HAP-1 (cell line): ENCODE results near the gene CALY.

Experiments used
- DNase-seq, 2 experiments: peaks; one replicate each; pipeline ENCODE4 v3.0.0-alpha.2; 2016 to 2020; ENCODE audit warnings: low spot score in 2 of 2
- H3K27me3 ChIP-seq: fragments of 250-450 bp; sonication (Bioruptor Pico); 2 replicates; pipeline ENCODE4 v1.5.1; 2020; ENCODE audit warnings: low read depth, mild to moderate bottlenecking, moderate library complexity
- H3K36me3 ChIP-seq: fragments of 250-450 bp; sonication (Bioruptor Pico); replicated peaks from 2 replicates; pipeline ENCODE4 v1.5.1; 2020; ENCODE audit warnings: mild to moderate bottlenecking
- H3K4me1 ChIP-seq: fragments of 250-450 bp; sonication (Bioruptor Pico); 2 replicates; pipeline ENCODE4 v1.5.1; 2020; ENCODE audit warnings: mild to moderate bottlenecking
- H3K4me3 ChIP-seq: fragments of 250-450 bp; sonication (Bioruptor Pico); 2 replicates; pipeline ENCODE4 v1.5.1; 2020; ENCODE audit warnings: mild to moderate bottlenecking, moderate library complexity
- H3K9me3 ChIP-seq: fragments of 250-450 bp; sonication (Bioruptor Pico); 2 replicates; pipeline ENCODE4 v1.5.1; 2020; ENCODE audit warnings: mild to moderate bottlenecking, moderate library complexity
- in situ Hi-C: fragments of 300-500 bp; cut with MboI; formaldehyde crosslinking; loops from 3 replicates; pipeline ENCODE4 v1.14.3; 2020; ENCODE audit warnings: low sequenced_read_pairs, inconsistent platforms, mixed read lengths

The CALY gene

DNA sequence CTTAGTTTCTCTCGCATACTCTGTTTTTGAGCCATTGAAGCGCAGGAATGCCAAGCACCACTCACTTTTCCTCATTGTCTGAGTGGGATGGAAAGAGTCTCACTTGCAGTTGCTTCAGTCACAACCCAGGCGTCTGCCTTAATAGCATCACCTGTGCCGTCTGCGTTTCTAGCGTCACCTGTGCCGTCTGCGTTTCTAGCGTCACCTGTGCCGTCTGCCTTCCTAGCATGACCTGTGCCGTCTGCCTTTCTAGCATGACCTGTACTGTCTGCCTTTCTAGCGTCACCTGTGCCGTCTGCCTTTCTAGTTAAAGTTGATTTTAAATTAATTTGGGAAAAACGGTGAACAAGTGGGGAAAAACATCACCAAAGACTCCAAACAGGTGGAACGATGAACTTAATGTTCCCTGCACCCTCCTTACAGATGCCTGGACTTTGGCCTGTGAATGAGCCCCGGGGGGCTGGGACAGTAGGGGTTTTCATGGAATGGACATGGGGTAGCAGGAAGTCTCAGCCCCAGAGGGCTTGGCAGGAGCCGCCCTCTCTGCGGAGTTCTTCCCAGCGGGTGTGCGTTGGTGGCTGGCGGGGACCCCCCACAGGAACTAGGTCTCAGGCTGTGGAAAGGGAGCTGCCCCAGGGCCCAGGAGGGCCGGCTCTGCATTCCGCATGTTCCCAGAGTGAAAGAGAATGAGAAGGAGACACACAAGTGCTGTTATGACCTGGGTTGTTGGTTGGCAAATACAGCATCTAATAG is 24.5 kb downstream of the CALY start:
- H3K36me3 ChIP-seq: no peaks in the 10 kb centered on the region; the same call in 1 of the 2 replicates
- in situ Hi-C loops: no loop called here
- DNase-seq: no peak
- no peaks in the 10 kb centered on the region for H3K9me3 ChIP-seq
- no peaks in the 10 kb centered on the region for H3K4me1 ChIP-seq
- H3K4me3 ChIP-seq: no peak overlapping the region
- no peaks in the 10 kb centered on the region for H3K27me3 ChIP-seq

DNA sequence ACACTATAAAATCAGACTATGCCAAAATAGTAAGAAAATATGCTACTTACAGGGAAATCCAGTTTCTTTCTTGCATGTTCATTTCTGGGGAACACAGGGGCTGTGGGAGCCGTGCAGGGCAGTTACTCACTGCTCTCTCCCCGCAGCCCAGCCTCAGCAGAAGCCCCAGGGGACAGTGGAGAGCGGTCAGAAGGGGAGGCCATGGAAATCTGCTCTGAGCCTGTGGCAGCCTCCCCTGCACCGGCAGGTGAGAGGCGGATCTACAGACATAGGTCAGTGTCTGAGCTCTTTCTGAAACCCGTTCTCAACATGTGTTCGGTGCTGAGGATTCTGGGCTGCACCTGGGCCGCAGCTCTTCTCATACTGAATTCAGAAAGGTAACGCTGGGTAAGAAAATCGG is 25.1 kb downstream of the CALY start:
- H3K27me3 ChIP-seq: no peaks in the 10 kb centered on the region
- no peaks in the 10 kb centered on the region; the same call in 1 of the 2 replicates for H3K36me3 ChIP-seq
- no peaks in the 10 kb centered on the region for H3K4me1 ChIP-seq
- no peak overlapping the region for H3K4me3 ChIP-seq
- no peaks in the 10 kb centered on the region for H3K9me3 ChIP-seq
- DNase-seq: no peak
- in situ Hi-C loops: no loop called here

DNA sequence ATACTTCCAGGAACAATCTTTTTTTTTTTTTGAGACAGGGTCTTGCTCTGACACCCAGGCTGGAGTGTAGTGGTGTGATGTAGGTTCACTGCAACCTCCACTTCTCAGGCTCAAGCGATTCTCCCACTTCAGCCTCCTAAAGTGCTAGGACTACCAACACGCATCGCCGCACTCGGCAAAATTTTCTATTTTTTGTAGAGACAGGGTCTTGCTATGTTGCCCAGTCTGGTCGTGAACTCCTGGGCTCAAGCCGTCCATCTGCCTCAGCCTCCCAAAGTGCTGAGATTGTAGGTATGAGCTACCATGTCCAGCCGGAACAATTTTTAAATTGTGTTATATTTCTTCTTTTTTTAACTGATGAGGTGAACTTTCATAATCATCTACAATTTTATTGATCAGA is 25.9 kb downstream of the CALY start:
- no peaks in the 10 kb centered on the region for H3K9me3 ChIP-seq
- H3K27me3 ChIP-seq: no peaks in the 10 kb centered on the region
- H3K4me3 ChIP-seq: no peak overlapping the region
- no peaks in the 10 kb centered on the region; the same call in 1 of the 2 replicates for H3K36me3 ChIP-seq
- in situ Hi-C loops: no loop called here
- DNase-seq: no peak
- no peaks in the 10 kb centered on the region for H3K4me1 ChIP-seq

- Histone ChIP-seq H3K4me3 (no peak overlapping the region), H3K27me3 (no peaks in the 10 kb centered on the region), H3K9me3 (no peaks in the 10 kb centered on the region), H3K36me3 (no peaks in the 10 kb centered on the region; the same call in 1 of the 2 replicates), H3K4me1 (no peaks in the 10 kb centered on the region)
- no peak for DNase-seq
- in situ Hi-C loops: no loop called here
Observed at GRCh38 chr10:133310399-133310755, 26.3 kb downstream of the CALY start.

DNA sequence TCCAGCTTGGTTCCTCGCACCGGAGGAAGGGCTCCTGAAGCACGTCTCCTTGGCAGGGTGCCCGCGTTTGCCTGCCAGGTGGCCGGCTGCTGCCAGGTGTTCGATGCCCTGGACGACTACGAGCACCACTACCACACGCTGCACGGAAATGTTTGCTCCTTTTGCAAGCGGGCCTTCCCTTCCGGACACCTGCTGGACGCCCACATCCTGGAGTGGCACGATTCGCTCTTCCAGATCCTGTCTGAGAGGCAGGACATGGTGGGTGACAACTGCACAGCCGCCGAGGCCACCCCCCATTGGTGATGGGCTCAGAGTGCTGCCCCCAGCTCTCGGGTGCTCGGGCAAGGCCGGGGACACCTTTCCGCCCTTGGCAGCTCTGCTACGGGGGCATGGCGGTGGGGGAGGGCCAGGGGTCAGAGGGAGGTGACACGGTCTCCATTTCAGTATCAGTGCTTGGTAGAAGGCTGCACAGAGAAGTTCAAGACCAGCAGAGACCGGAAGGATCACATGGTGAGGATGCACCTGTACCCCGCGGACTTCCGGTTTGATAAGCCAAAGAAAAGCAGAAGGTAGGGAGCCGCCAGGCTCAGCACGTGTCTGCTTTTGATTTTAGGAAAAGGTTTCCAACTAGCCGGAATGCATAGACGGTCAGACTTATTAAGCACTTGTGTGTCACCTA is 26.8 kb downstream of the CALY start:
- H3K9me3 ChIP-seq: no peaks in the 10 kb centered on the region
- H3K4me1 ChIP-seq: no peaks in the 10 kb centered on the region
- H3K4me3 ChIP-seq: no peak overlapping the region; the same call in 1 of the 2 replicates
- no peaks in the 10 kb centered on the region for H3K27me3 ChIP-seq
- no peak for DNase-seq
- H3K36me3 ChIP-seq: no peaks in the 10 kb centered on the region; the same call in 1 of the 2 replicates
- in situ Hi-C loops: no loop called here

DNA sequence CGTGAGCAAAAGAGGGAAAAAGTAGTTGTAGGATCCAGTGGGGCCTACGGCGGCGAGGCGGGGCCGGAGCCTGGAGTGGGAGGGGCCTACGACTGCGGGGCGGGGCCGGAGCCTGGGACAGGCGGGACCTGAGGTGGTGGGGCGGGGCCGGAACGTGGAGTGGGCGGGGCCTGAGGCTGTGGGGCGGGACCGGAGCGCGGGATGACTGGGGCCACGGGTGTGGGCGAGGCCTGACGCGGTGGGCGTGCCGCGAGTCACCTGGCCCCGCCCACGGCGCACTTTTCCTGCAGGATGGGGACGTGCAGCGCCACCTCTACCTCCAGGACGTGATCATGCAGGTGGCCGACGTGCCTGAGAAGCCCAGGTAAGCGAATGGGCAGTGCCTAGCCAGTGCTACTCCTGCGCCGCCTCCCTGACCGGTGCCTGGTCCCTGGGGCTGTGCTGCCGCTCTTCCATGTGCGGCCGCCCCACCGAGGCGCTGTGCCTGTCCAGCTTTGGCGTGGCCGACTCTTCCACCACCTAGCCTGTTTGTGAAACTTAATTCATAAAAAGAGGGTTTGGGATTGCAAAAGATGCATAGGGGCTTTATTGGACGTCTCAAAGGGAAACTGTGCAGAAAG is 27.5 kb downstream of the CALY start:
- in situ Hi-C loops: no loop called here

DNA sequence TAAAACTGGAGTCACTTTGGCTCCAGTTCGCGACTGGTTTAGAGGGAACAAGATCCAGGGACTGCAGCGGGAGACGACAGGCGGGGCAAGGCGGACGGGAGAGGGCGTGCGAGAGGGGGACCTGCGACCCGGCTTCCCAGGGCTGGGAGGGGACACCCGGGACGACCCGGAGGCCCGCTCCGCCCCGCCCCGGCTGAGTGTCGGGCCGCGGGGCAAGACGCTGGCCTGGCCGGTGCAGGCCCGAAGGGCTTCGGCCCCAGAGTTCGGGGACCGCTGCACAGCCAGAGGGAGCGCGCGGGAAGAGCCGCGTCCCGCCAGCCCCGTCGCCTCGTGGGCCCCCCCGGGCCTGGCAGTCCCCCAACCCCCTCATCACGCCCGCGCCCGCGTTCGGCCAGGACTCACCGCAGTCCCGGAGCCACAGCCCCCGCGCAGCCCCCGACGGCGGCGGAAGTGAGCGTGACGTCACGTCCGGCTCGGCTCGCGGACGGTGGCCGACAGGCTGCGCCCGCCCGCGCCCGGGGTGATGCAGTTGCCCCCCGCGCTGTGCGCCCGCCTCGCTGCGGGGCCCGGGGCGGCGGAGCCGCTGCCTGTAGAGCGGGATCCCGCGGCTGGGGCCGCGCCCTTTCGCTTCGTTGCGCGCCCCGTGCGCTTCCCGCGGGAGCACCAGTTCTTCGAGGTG is 28.1 kb downstream of the CALY start, which contains the start of the genes TUBGCP2 and ZNF511:
TSS of gene TUBGCP2 (minus strand) at position 452 of the 679 bp plus-strand sequence. CDS start 5,931 bp downstream, outside the sequence.
TSS of gene ZNF511 (plus strand) at position 494 of the 679 bp plus-strand sequence. CDS start at position 524, 30 bp downstream.
- Histone ChIP-seq H3K4me3 (peak within 1 kb of the TSS; percentile 71), H3K27me3 (no peaks in the 10 kb centered on the region), H3K36me3 (no peaks in the 10 kb centered on the region; the same call in 1 of the 2 replicates), H3K4me1 (no peaks in the 10 kb centered on the region), H3K9me3 (no peaks in the 10 kb centered on the region)
- DNase-seq: peak; percentile 65 to 86
- in situ Hi-C loops: no loop called here

More for the DNA sequence above, 27.5 kb downstream of the CALY start:
- DNase-seq: peak; percentile 69 to 94
- H3K9me3 ChIP-seq: no peaks in the 10 kb centered on the region
- H3K27me3 ChIP-seq: no peaks in the 10 kb centered on the region
- no peaks in the 10 kb centered on the region for H3K4me1 ChIP-seq
- H3K4me3 ChIP-seq: peak overlapping the region; percentile 71
- no peaks in the 10 kb centered on the region; the same call in 1 of the 2 replicates for H3K36me3 ChIP-seq

GRCh38 chr10:133307776-133308420 is 28.8 kb downstream of the CALY start:
- Histone ChIP-seq H3K4me3 (peak overlapping the region; percentile 71), H3K4me1 (no peaks in the 10 kb centered on the region), H3K9me3 (no peaks in the 10 kb centered on the region), H3K27me3 (no peaks in the 10 kb centered on the region), H3K36me3 (no peaks in the 10 kb centered on the region; the same call in 1 of the 2 replicates)
- in situ Hi-C loops: no loop called here
- DNase-seq: peak; percentile 64 to 90

GRCh38 chr10:133306941-133307379 is 29.7 kb downstream of the CALY start:
- DNase-seq: no peak
- Histone ChIP-seq H3K27me3 (no peaks in the 10 kb centered on the region), H3K36me3 (peaks cover 3% of the 10 kb centered on the region), H3K9me3 (no peaks in the 10 kb centered on the region), H3K4me3 (no peak overlapping the region), H3K4me1 (no peaks in the 10 kb centered on the region)
- in situ Hi-C loops: no loop called here

- in situ Hi-C loops: no loop called here
Observed at GRCh38 chr10:133306097-133306476, 30.6 kb downstream of the CALY start.

DNA sequence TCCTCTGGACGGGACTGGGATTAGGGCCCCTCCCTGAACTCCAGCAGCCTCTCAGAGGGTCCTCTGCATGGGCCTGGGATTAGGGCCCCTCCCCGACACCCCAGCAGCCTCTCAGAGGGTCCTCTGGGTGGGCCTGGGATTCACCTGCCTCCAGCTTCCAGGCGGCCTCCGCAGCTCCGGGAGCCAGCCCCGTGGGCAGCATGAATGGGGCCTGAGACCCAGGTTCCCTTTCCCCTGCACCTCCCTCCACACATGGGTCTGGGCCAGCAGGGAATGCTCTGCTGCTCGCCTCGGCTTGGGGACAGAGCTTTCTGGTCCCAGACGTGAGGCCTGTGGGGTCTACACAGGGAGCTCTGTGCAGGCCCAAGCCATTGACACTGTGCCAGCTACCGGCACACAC is 33.5 kb downstream of the CALY start:
- DNase-seq: no peak
- in situ Hi-C loops: no loop called here
- H3K36me3 ChIP-seq: peaks cover 20% of the 10 kb centered on the region
- H3K9me3 ChIP-seq: no peaks in the 10 kb centered on the region
- H3K4me1 ChIP-seq: no peaks in the 10 kb centered on the region
- no peaks in the 10 kb centered on the region for H3K27me3 ChIP-seq
- H3K4me3 ChIP-seq: no peak overlapping the region

More at GRCh38 chr10:133306097-133306476, 30.6 kb downstream of the CALY start:
- H3K4me3 ChIP-seq: no peak overlapping the region
- peaks cover 3% of the 10 kb centered on the region for H3K36me3 ChIP-seq
- no peaks in the 10 kb centered on the region for H3K4me1 ChIP-seq
- H3K27me3 ChIP-seq: no peaks in the 10 kb centered on the region
- no peaks in the 10 kb centered on the region for H3K9me3 ChIP-seq
- DNase-seq: no peak

- DNase-seq: no peak
- Histone ChIP-seq H3K27me3 (no peaks in the 10 kb centered on the region), H3K4me3 (no peak overlapping the region), H3K4me1 (no peaks in the 10 kb centered on the region), H3K36me3 (peaks cover 29% of the 10 kb centered on the region), H3K9me3 (no peaks in the 10 kb centered on the region)
- in situ Hi-C loops: no loop called here
Observed at GRCh38 chr10:133302230-133302629, 34.5 kb downstream of the CALY start.

DNA sequence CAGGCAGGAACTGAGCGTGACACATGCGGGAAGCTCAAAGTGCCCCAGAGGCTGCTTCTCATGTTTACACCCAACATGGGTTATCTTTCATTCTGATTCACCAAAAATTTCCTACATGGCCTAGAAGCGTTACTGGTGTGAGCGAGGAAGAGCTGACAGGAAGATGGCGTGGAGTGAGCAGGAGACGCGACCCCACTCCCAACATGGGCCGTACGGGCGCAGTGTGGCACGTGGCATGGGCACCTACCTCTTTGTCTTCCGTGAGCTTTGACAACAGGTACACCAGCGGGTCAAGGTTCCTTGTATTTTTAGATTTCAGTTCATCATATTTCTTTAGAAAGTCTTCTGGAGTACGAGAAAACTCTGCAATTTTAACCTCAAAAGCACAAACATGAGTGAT is 37.0 kb downstream of the CALY start:
- no peak for DNase-seq
- H3K27me3 ChIP-seq: no peaks in the 10 kb centered on the region
- H3K4me1 ChIP-seq: no peaks in the 10 kb centered on the region
- no peak overlapping the region for H3K4me3 ChIP-seq
- in situ Hi-C loops: no loop called here
- H3K36me3 ChIP-seq: peaks cover 48% of the 10 kb centered on the region
- H3K9me3 ChIP-seq: no peaks in the 10 kb centered on the region
